Fibroblast of the aortic adventitia (primary cell): ENCODE data around the gene CUEDC2. TPM values are rescaled to one million over a fixed set of nuclear protein-coding genes. Genes with fewer than 3 reads are reported as not detected.
A peak's percentile ranks its signal among the peaks of the same experiment; 100 is the strongest.

Experiments
- DNase-seq: peaks from one replicate; pipeline ENCODE4 v3.0.0-alpha.2; 2010; ENCODE audit warnings: low read depth
- H3K4me3 ChIP-seq: 2 replicates; pipeline ENCODE4 v1.5.1; 2011; ENCODE audit warnings: low read depth, mild to moderate bottlenecking, control low read depth, low read length, moderate library complexity
- CTCF ChIP-seq: IDR thresholded peaks from 2 replicates; pipeline ENCODE4 v1.5.1; 2011; ENCODE audit warnings: mild to moderate bottlenecking, low read length, control low read depth, inconsistent platforms; ENCODE audit not compliant: insufficient read depth
- total RNA-seq: library from RNA; depleted of rRNA; stranded (reverse); fragments of >200 nt; gene quantifications from 2 replicates; pipeline ENCODE4 v1.2.3, GENCODE V29; 2012; ENCODE audit warnings: low replicate concordance

The CUEDC2 gene
- total RNA-seq, 1 donor, result 40.9 TPM

- no peak for TF ChIP-seq CTCF
- peak overlapping the region; percentile 94 for H3K4me3 ChIP-seq
- no peak for DNase-seq
These were observed 10.4 kb downstream of the CUEDC2 start for GRCh38 chr10:102421757-102422512.

- DNase-seq, result no peak
- no peak for TF ChIP-seq CTCF
These were observed 10.9 kb downstream of the CUEDC2 start for GRCh38 chr10:102421507-102421756.

GRCh38 chr10:102420714-102421506, 11.5 kb downstream of the CUEDC2 start, which contains the start of gene FBXL15:
TSS of gene FBXL15 (plus strand) at chr10:102420836. CDS start at chr10:102421130, 294 bp downstream.
- DNase-seq, result peak; percentile 98
- no peak for TF ChIP-seq CTCF
- H3K4me3 ChIP-seq, result peak within 1 kb of the TSS; percentile 94

More at GRCh38 chr10:102421507-102421756, 10.9 kb downstream of the CUEDC2 start:
- H3K4me3 ChIP-seq, result peak overlapping the region; percentile 94

- no peak for DNase-seq
- peak overlapping the region; percentile 94 for H3K4me3 ChIP-seq
- TF ChIP-seq CTCF, result no peak
These were observed 12.1 kb downstream of the CUEDC2 start for GRCh38 chr10:102420181-102420713.

GRCh38 chr10:102419269-102420180, 12.8 kb downstream of the CUEDC2 start:
- DNase-seq, result no peak
- peak overlapping the region; percentile 94 for H3K4me3 ChIP-seq
- no peak for TF ChIP-seq CTCF

- no peak for TF ChIP-seq CTCF
These were observed 13.6 kb downstream of the CUEDC2 start, which contains the start of gene PSD for GRCh38 chr10:102418622-102419268. TSS of gene PSD (minus strand) at chr10:102418785. CDS start at chr10:102417038, 1,747 bp downstream.

More at GRCh38 chr10:102418622-102419268, 13.6 kb downstream of the CUEDC2 start, which contains the start of gene PSD:
- peak within 1 kb of the TSS; percentile 94 for H3K4me3 ChIP-seq
- DNase-seq, result no peak
